HG02938 (cell line): Measurements from ENCODE around the gene CCDC69.

Experiments
- ATAC-seq: cut with Tn5 transposase; IDR thresholded peaks from one replicate; pipeline ENCODE4 v1.9.1; 2021; ENCODE audit warnings: mild to moderate bottlenecking, moderate library complexity; ENCODE audit not compliant: unreplicated experiment

The CCDC69 gene

DNA sequence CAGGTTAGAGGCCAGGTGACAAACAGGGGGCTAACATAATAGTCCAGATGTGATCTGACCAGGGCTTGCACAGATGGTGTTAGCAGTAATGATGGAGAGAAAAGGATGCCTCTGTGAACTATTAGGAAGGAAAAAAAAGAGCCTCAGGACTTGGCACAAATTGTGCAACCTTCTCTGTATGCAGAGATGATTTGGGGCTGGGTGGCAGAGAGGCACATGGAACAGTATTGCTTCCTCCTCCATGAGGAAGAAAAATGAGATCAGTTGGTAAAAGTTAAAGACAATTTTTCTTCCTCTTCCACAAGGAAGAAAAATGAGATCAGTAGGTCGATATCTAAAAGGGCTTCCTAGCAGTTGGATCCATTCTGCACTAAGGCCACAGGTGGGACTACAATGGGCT is 52.4 kb downstream of the CCDC69 start:
- ATAC-seq = no peak

- ATAC-seq = no peak
These were observed 55.1 kb downstream of the CCDC69 start for GRCh38 chr5:151168602-151169344.

GRCh38 chr5:151167022-151167421 is 56.9 kb downstream of the CCDC69 start:
- no peak for ATAC-seq

DNA sequence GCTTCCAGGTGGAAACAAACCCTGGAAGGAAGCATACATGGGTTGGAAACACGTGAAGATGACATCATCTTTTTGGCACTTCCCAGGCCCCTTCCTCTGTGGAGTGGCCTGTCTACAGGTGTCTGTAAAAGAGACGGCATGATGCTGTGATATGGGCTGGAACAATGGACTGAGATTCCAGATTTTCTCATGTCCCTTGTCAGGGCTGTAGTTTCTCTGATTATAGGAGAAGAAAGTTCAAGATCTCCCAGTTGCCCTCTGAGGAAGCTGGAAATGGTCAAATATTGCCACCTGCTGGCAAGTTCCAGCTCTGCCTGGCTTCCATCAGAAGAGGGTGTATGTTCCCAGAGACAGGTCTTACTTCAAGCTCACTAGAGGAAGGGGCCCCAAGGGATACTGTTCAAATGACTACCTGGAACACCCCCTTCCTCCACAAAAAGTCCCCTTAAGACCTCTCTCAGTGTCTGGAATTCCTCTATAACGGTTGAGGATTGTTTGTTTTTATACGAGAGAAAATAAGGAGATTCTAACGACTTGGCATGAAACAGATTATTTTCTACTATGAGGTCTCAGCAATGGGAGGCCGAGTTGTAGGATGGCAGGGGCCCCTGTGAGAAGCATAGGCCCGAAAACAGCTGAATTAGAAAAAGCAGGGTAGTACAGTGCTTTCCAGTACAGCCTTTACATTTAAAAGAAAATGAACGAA is 59.1 kb downstream of the CCDC69 start:
- ATAC-seq = peak; percentile 88

GRCh38 chr5:151162776-151163175 is 61.1 kb downstream of the CCDC69 start:
- no peak for ATAC-seq

DNA sequence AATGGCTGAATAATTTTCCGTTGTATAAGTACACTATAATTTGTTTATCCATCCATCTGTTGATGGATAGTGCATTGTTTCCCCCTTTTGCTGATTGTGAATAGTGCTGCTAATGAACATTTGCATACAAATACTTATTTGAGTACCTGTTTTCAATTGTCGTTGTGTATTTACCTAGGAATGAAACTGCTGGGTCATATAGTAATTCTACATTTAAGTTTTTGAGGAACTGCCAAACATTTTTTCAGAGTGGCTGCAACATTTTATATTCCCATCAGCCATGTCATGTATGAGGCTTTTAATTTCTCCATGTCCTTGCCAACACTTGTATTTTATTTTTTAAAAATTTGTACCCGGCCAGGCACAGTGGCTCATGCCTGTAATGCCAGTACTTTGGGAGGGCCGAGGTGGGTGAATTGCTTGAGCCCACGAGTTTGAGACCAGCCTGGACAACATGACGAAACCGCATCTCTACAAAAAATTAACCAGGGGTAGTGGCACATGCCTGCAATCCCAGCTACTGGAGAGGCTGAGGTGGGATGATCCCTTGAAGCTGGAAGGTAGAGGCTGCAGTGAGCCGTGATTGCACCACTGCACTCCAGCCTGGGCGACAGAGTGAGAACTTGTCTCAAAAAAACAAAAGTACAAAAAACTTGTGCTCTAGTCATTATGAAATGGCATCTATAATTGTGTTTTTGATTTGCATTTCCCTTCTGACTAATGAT is 64.1 kb downstream of the CCDC69 start:
- no peak for ATAC-seq

- no peak for ATAC-seq
These were observed 65.6 kb downstream of the CCDC69 start for GRCh38 chr5:151158287-151158661.

GRCh38 chr5:151157426-151158286 is 66.2 kb downstream of the CCDC69 start, which contains the start of gene ANXA6:
Gene ANXA6 (minus strand): TSS chr5:151157779. CDS start chr5:151147901, 9,878 bp downstream.
- peak; percentile 31 for ATAC-seq

DNA sequence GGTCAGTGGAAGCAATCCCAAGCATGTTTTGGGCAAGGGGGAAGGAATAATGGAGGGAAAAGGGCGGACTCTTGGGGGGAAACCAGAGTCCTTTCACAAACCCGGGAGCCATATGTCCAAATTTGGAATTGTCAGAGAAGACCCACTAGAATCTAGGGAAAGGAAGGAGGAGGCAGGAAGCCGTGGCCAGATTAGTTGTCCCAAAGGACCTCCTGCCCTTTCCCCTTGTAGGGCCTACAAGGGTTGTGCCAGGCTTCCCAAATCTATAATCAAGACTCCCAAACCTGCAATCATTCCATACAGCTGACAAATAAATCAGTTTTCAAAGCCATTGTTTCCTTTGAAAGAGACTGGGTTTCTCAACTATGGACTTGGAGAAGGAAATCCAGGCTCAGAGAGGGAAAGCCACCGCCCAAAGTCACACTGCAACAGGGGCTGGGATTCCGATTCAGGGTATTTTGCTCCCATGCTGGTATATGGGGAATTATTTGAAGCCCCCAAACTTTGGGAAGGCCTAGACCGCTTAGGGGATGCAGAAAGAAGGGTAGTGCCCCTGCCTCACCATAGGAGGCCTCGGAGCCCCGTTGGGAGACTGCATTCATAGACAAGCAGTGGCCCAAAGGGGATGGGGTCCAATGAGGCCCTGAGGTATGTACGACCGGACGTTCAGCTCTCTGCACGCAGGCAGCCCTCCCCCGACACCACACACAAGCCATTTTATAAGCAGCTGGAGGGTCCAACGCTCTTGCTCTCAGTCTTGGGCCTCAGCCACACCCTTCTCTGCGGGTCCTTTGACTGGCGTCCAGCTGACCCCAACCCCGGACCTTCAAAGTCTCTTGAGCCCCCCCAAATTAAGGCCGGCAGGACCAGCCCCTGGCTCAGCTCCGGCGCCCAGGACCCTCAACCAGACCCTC is 67.1 kb downstream of the CCDC69 start:
- ATAC-seq = peak; percentile 28

DNA sequence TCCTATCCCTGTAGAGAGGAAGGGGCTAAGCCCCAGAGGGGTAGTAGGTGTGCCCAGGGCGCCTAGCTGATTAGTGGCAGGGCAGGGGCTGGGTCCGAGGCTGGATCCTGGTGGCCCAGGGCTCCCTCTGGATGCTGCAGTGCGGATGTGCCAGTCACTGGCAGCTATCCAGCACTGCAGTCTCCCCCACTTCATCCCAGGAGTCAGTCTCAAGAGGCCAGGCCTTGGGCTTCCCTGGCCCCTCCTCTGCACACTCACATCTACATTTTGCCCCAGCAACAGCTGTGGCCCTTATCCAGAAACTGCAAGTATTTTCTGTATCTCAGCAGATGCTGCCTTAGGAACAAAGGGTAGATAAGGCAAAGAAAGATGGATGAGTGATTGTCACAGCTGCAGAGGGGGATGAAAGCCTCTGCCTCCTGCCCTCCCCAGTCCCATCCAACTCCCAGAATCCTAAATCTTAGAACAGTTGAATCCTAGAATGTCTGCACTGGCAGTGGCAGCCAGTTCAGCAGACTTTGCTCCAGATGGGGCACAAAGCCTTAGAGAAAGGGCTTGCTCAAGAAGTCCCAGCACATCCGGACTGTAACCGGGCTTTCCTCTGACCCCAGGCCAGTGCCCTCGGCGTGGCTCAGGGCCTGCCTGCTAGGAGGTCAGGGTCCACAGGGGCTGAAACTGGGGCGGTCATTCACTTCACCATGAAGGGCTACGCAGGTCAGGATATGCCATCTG is 68.0 kb downstream of the CCDC69 start:
- peak; percentile 25 for ATAC-seq

DNA sequence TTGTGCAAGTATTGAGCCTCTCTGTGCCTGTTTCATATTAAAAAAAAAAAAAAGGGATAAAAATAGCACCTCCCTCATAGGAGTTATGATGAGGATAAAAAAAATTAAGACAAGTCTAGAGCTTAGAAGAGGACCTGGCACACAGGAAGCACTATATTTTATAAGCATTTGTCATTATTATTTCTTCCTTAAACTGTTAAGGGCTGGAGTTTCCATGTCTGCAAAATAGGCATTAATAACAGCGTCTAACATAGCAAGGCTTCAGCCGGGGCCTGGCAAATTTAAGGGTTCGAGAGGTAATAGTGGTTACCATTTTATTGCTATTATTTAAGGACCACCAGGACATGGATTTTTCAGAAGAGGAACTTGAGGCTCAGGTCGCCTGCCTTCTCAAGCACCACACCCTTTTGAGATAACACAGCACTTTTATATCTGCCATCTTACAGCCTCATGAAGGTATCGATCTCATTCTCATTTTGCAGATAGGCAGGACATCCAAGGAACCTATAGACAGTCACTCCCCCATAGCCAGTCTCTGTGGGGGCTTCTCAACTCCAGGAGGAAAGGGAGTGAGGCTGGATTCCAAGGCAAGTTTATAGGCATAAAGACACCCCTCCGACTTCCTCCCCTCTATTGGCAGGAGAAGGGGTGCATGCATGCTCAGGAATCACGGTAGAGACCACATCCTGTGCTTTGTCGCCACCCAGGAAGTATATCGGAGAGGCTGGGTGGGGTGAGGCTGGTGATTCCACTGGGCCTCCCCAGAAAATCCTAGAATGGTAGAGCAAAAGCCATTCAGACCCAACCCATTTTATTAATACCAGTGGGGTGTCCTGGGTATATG is 68.7 kb downstream of the CCDC69 start:
- no peak for ATAC-seq

DNA sequence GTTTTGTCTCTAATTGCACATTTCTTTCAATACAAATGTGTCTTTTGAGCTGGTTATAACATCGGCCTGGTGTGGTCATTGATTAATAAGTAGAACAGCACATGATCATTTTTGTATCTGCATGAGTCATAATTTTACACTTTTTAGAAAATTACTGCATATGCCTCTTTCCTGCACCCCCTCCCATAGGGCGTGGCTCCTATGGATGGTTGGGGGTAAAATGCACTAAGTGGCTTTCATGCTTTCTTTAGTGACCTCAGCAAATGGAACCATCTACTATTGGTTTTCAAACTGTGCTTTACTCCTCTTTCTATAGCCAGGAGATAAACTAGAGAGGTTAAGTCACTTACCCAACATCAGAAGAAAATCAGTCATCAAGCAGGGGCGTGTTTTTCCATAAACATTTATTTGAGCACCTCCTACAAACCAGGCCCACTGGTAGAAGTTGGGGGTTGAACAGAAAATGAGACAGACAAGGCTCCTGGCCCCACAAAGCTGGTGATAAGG is 70.1 kb downstream of the CCDC69 start:
- ATAC-seq = no peak

- ATAC-seq = no peak
These were observed 70.6 kb downstream of the CCDC69 start for GRCh38 chr5:151153300-151153699.

DNA sequence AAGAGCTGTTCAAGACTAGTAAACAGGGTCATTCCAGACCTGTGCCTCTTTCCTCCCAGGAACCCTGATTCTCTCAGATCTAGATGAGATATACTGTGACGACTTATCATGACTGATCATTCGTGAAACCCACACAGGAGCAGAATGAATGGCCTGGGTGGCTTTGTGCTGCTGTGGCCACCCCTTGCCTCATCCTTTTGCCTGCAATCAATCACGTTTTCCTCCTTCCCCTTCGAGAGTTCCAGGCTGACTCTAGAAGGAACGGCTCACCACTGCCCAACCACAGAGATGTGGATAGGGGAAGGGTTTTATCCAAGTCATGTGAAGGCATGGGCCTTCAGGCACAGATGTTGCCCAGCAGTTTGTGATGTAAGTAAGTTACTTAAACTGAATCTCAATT is 72.1 kb downstream of the CCDC69 start:
- peak; percentile 33 for ATAC-seq

- ATAC-seq = no peak
These were observed 72.6 kb downstream of the CCDC69 start for GRCh38 chr5:151151263-151151660.

GRCh38 chr5:151150471-151151262 is 73.2 kb downstream of the CCDC69 start:
- peak; percentile 43 for ATAC-seq

GRCh38 chr5:151148583-151148982 is 75.3 kb downstream of the CCDC69 start:
- ATAC-seq = no peak
